ENCODE data around the gene USP3.

Gene USP3

GRCh38 chr15:63465104-63465503 lies 39.3 kb upstream of the USP3 start:
- no peaks in the 10 kb centered on the region for H3K9me3 ChIP-seq (ENCODE audit: control insufficient read depth, low read length)
- H3K4me1 ChIP-seq (ENCODE audit: control insufficient read depth, insufficient read depth, low read length, poor library complexity, severe bottlenecking), result no peaks in the 10 kb centered on the region
- H3K36me3 ChIP-seq (ENCODE audit: control insufficient read depth, insufficient read depth, low read length), result no peaks in the 10 kb centered on the region
- H3K4me3 ChIP-seq (ENCODE audit: extremely low read depth, insufficient read depth, low read length, poor library complexity, severe bottlenecking), result no peak overlapping the region
- H3K27ac ChIP-seq (ENCODE audit: low read depth, low read length, severe bottlenecking), result no peak overlapping the region

GRCh38 chr15:63466378-63467192 lies 37.8 kb upstream of the USP3 start:
- WGBS, 2 experiments (ENCODE audit: insufficient coverage in 2 of 2), result 60 to 65% methylated on average over 3 to 4 of the region's 8 CpGs
- H3K4me1 ChIP-seq (ENCODE audit: control insufficient read depth, insufficient read depth, low read length, poor library complexity, severe bottlenecking), result no peaks in the 10 kb centered on the region
- no peak overlapping the region for H3K4me3 ChIP-seq (ENCODE audit: extremely low read depth, insufficient read depth, low read length, poor library complexity, severe bottlenecking)
- no peaks in the 10 kb centered on the region for H3K36me3 ChIP-seq (ENCODE audit: control insufficient read depth, insufficient read depth, low read length)
- H3K9me3 ChIP-seq (ENCODE audit: control insufficient read depth, low read length), result no peaks in the 10 kb centered on the region
- no peak overlapping the region for H3K27ac ChIP-seq (ENCODE audit: low read depth, low read length, severe bottlenecking)

GRCh38 chr15:63469190-63469589 lies 35.2 kb upstream of the USP3 start:
- no peaks in the 10 kb centered on the region for H3K36me3 ChIP-seq (ENCODE audit: control insufficient read depth, insufficient read depth, low read length)
- H3K27ac ChIP-seq (ENCODE audit: low read depth, low read length, severe bottlenecking), result no peak overlapping the region
- WGBS, 2 experiments (ENCODE audit: insufficient coverage in 2 of 2), result 93 to 100% methylated on average over 2 to 3 of the region's 5 CpGs
- H3K4me3 ChIP-seq (ENCODE audit: extremely low read depth, insufficient read depth, low read length, poor library complexity, severe bottlenecking), result no peak overlapping the region
- no peaks in the 10 kb centered on the region for H3K9me3 ChIP-seq (ENCODE audit: control insufficient read depth, low read length)
- H3K4me1 ChIP-seq (ENCODE audit: control insufficient read depth, insufficient read depth, low read length, poor library complexity, severe bottlenecking), result no peaks in the 10 kb centered on the region

- 57 to 80% methylated on average over 1 of the region's 2 CpGs for WGBS, 2 experiments (ENCODE audit: insufficient coverage in 2 of 2)
- Histone ChIP-seq H3K9me3 (ENCODE audit: control insufficient read depth, low read length) (no peaks in the 10 kb centered on the region), H3K27ac (ENCODE audit: low read depth, low read length, severe bottlenecking) (no peak overlapping the region), H3K4me3 (ENCODE audit: extremely low read depth, insufficient read depth, low read length, poor library complexity, severe bottlenecking) (no peak overlapping the region), H3K4me1 (ENCODE audit: control insufficient read depth, insufficient read depth, low read length, poor library complexity, severe bottlenecking) (no peaks in the 10 kb centered on the region), H3K36me3 (ENCODE audit: control insufficient read depth, insufficient read depth, low read length) (no peaks in the 10 kb centered on the region)
Observed at GRCh38 chr15:63469984-63470383, 34.4 kb upstream of the USP3 start.

GRCh38 chr15:63473007-63473748 lies 31.2 kb upstream of the USP3 start:
- H3K4me3 ChIP-seq (ENCODE audit: extremely low read depth, insufficient read depth, low read length, poor library complexity, severe bottlenecking), result no peak overlapping the region
- no peaks in the 10 kb centered on the region for H3K36me3 ChIP-seq (ENCODE audit: control insufficient read depth, insufficient read depth, low read length)
- H3K9me3 ChIP-seq (ENCODE audit: control insufficient read depth, low read length), result no peaks in the 10 kb centered on the region
- H3K27ac ChIP-seq (ENCODE audit: low read depth, low read length, severe bottlenecking), result no peak overlapping the region
- peaks cover 12% of the 10 kb centered on the region for H3K4me1 ChIP-seq (ENCODE audit: control insufficient read depth, insufficient read depth, low read length, poor library complexity, severe bottlenecking)
- 93 to 94% methylated on average over 6 to 8 of the region's 9 CpGs for WGBS, 2 experiments (ENCODE audit: insufficient coverage in 2 of 2)

- no peaks in the 10 kb centered on the region for H3K9me3 ChIP-seq (ENCODE audit: control insufficient read depth, low read length)
- no peaks in the 10 kb centered on the region for H3K36me3 ChIP-seq (ENCODE audit: control insufficient read depth, insufficient read depth, low read length)
- 93 to 100% methylated on average over 1 of the region's 1 CpG for WGBS, 2 experiments (ENCODE audit: insufficient coverage in 2 of 2)
- peaks cover 16% of the 10 kb centered on the region for H3K4me1 ChIP-seq (ENCODE audit: control insufficient read depth, insufficient read depth, low read length, poor library complexity, severe bottlenecking)
- H3K27ac ChIP-seq (ENCODE audit: low read depth, low read length, severe bottlenecking), result no peak overlapping the region
- H3K4me3 ChIP-seq (ENCODE audit: extremely low read depth, insufficient read depth, low read length, poor library complexity, severe bottlenecking), result no peak overlapping the region
Observed at GRCh38 chr15:63473749-63473998, 30.7 kb upstream of the USP3 start.

- H3K4me1 ChIP-seq (ENCODE audit: control insufficient read depth, insufficient read depth, low read length, poor library complexity, severe bottlenecking), result peaks cover 19% of the 10 kb centered on the region
- H3K4me3 ChIP-seq (ENCODE audit: extremely low read depth, insufficient read depth, low read length, poor library complexity, severe bottlenecking), result no peak overlapping the region
- WGBS, 2 experiments (ENCODE audit: insufficient coverage in 2 of 2), result 60 to 73% methylated on average over 1 to 3 of the region's 4 CpGs
- H3K36me3 ChIP-seq (ENCODE audit: control insufficient read depth, insufficient read depth, low read length), result no peaks in the 10 kb centered on the region
- no peaks in the 10 kb centered on the region for H3K9me3 ChIP-seq (ENCODE audit: control insufficient read depth, low read length)
- no peak overlapping the region for H3K27ac ChIP-seq (ENCODE audit: low read depth, low read length, severe bottlenecking)
Observed at GRCh38 chr15:63473999-63474809, 30.2 kb upstream of the USP3 start.

- Histone ChIP-seq H3K4me3 (ENCODE audit: extremely low read depth, insufficient read depth, low read length, poor library complexity, severe bottlenecking) (no peak overlapping the region), H3K4me1 (ENCODE audit: control insufficient read depth, insufficient read depth, low read length, poor library complexity, severe bottlenecking) (peaks cover 25% of the 10 kb centered on the region), H3K27ac (ENCODE audit: low read depth, low read length, severe bottlenecking) (no peak overlapping the region), H3K9me3 (ENCODE audit: control insufficient read depth, low read length) (no peaks in the 10 kb centered on the region), H3K36me3 (ENCODE audit: control insufficient read depth, insufficient read depth, low read length) (no peaks in the 10 kb centered on the region)
- 97 to 99% methylated on average over 8 to 9 of the region's 9 CpGs for WGBS, 2 experiments (ENCODE audit: insufficient coverage in 2 of 2)
Observed at GRCh38 chr15:63474810-63475316, 29.5 kb upstream of the USP3 start.

- H3K36me3 ChIP-seq (ENCODE audit: control insufficient read depth, insufficient read depth, low read length), result no peaks in the 10 kb centered on the region
- peaks cover 34% of the 10 kb centered on the region for H3K4me1 ChIP-seq (ENCODE audit: control insufficient read depth, insufficient read depth, low read length, poor library complexity, severe bottlenecking)
- peak overlapping the region; percentile 88 for H3K27ac ChIP-seq (ENCODE audit: low read depth, low read length, severe bottlenecking)
- no peak overlapping the region for H3K4me3 ChIP-seq (ENCODE audit: extremely low read depth, insufficient read depth, low read length, poor library complexity, severe bottlenecking)
- WGBS, 2 experiments (ENCODE audit: insufficient coverage in 2 of 2), result 96% methylated on average over 4 to 7 of the region's 9 CpGs
- H3K9me3 ChIP-seq (ENCODE audit: control insufficient read depth, low read length), result no peaks in the 10 kb centered on the region
Observed at GRCh38 chr15:63475707-63476106, 28.7 kb upstream of the USP3 start.

- Histone ChIP-seq H3K4me1 (ENCODE audit: control insufficient read depth, insufficient read depth, low read length, poor library complexity, severe bottlenecking) (peaks cover 34% of the 10 kb centered on the region), H3K36me3 (ENCODE audit: control insufficient read depth, insufficient read depth, low read length) (no peaks in the 10 kb centered on the region), H3K9me3 (ENCODE audit: control insufficient read depth, low read length) (no peaks in the 10 kb centered on the region), H3K27ac (ENCODE audit: low read depth, low read length, severe bottlenecking) (peak overlapping the region; percentile 88), H3K4me3 (ENCODE audit: extremely low read depth, insufficient read depth, low read length, poor library complexity, severe bottlenecking) (no peak overlapping the region)
- WGBS, 2 experiments (ENCODE audit: insufficient coverage in 2 of 2), result 0 to 21% methylated on average over 1 of the region's 2 CpGs
Observed at GRCh38 chr15:63476229-63476632, 28.2 kb upstream of the USP3 start.
